Measurements from ENCODE around the gene HACD1.

Gene HACD1

GRCh38 chr10:17650416-17650815 lies 33.2 kb upstream of the HACD1 start:
- Histone ChIP-seq H3K27ac (ENCODE audit: low read depth, low read length) (no peak overlapping the region), H4K20me1 (ENCODE audit: low read depth, low read length) (0 out of 2 replicates have a peak, but pooled peaks cover 8% of the 10 kb centered on the region), H3K4me2 (ENCODE audit: low read depth, low read length, poor library complexity, severe bottlenecking) (no peak overlapping the region), H3K36me3 (ENCODE audit: low read length) (peaks cover 13% of the 10 kb centered on the region), H2AFZ (ENCODE audit: low read depth, low read length, severe bottlenecking) (no peak overlapping the region), H3K9ac (ENCODE audit: low read length) (no peak overlapping the region), H3K9me3 (ENCODE audit: insufficient read depth, low read length) (peaks cover 11% of the 10 kb centered on the region; the same call in 1 of the 2 replicates), H3K79me2 (ENCODE audit: insufficient read depth, low read length) (peaks cover 97% of the 10 kb centered on the region), H3K27me3 (ENCODE audit: low read length) (no peaks in the 10 kb centered on the region), H3K4me3 (ENCODE audit: insufficient read depth, low read length, poor library complexity, severe bottlenecking) (no peak overlapping the region), H3K9me2 (replicated peaks; ENCODE audit: insufficient read depth, low read length) (no peaks in the 10 kb centered on the region), H3F3A (ENCODE audit: insufficient read depth) (no peaks in the 10 kb centered on the region; the same call in 1 of the 2 replicates)
- no peak for TF ChIP-seq CTCF (IDR thresholded peaks at IDR 0.05; ENCODE audit: insufficient read depth, low read length, poor library complexity, severe bottlenecking)
- TF ChIP-seq EZH2phosphoT487 (conservative IDR thresholded peaks at IDR 0.05; ENCODE audit: low read length) = no peak

DNA sequence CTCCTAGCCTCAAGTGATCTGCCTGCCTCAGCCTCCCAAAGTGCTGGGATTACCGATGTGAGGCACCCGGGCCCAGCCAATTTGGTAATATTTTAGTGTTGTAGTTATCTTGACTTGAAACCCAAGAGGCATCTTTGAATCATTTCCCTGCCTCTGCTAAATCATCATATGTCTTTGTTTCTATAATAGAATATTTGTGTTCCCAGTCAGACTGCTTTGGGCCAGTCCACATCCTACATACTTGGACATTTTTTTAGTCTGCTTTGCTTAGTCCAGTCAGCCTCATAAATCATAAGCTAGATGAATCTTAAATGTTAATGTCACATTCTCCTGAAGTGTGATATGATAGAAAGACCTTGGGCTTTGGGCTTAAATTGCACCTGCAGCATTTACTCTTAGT lies 32.7 kb upstream of the HACD1 start:
- Histone ChIP-seq H3K27ac (ENCODE audit: low read depth, low read length) (no peak overlapping the region), H3F3A (ENCODE audit: insufficient read depth) (no peaks in the 10 kb centered on the region; the same call in 1 of the 2 replicates), H3K4me3 (ENCODE audit: insufficient read depth, low read length, poor library complexity, severe bottlenecking) (no peak overlapping the region), H3K9me2 (replicated peaks; ENCODE audit: insufficient read depth, low read length) (no peaks in the 10 kb centered on the region), H3K9me3 (ENCODE audit: insufficient read depth, low read length) (peaks cover 11% of the 10 kb centered on the region; the same call in 1 of the 2 replicates), H3K79me2 (ENCODE audit: insufficient read depth, low read length) (peaks cover 97% of the 10 kb centered on the region), H3K9ac (ENCODE audit: low read length) (no peak overlapping the region), H3K27me3 (ENCODE audit: low read length) (no peaks in the 10 kb centered on the region), H3K4me2 (ENCODE audit: low read depth, low read length, poor library complexity, severe bottlenecking) (no peak overlapping the region), H3K36me3 (ENCODE audit: low read length) (peaks cover 13% of the 10 kb centered on the region), H2AFZ (ENCODE audit: low read depth, low read length, severe bottlenecking) (no peak overlapping the region), H4K20me1 (ENCODE audit: low read depth, low read length) (0 out of 2 replicates have a peak, but pooled peaks cover 2% of the 10 kb centered on the region)
- no peak for TF ChIP-seq EZH2phosphoT487 (conservative IDR thresholded peaks at IDR 0.05; ENCODE audit: low read length)
- TF ChIP-seq CTCF (IDR thresholded peaks at IDR 0.05; ENCODE audit: insufficient read depth, low read length, poor library complexity, severe bottlenecking) = no peak

GRCh38 chr10:17649052-17649451 lies 31.9 kb upstream of the HACD1 start:
- H2AFZ ChIP-seq (ENCODE audit: low read depth, low read length, severe bottlenecking) = no peak overlapping the region
- no peak overlapping the region for H3K4me3 ChIP-seq (ENCODE audit: insufficient read depth, low read length, poor library complexity, severe bottlenecking)
- peaks cover 13% of the 10 kb centered on the region for H3K36me3 ChIP-seq (ENCODE audit: low read length)
- no peaks in the 10 kb centered on the region for H3K27me3 ChIP-seq (ENCODE audit: low read length)
- no peak overlapping the region for H3K9ac ChIP-seq (ENCODE audit: low read length)
- H3K9me3 ChIP-seq (ENCODE audit: insufficient read depth, low read length) = peaks cover 11% of the 10 kb centered on the region; the same call in 1 of the 2 replicates
- peaks cover 99% of the 10 kb centered on the region for H3K79me2 ChIP-seq (ENCODE audit: insufficient read depth, low read length)
- no peak overlapping the region for H3K27ac ChIP-seq (ENCODE audit: low read depth, low read length)
- TF ChIP-seq CTCF (IDR thresholded peaks at IDR 0.05; ENCODE audit: insufficient read depth, low read length, poor library complexity, severe bottlenecking) = no peak
- no peak for TF ChIP-seq EZH2phosphoT487 (conservative IDR thresholded peaks at IDR 0.05; ENCODE audit: low read length)
- H3K4me2 ChIP-seq (ENCODE audit: low read depth, low read length, poor library complexity, severe bottlenecking) = no peak overlapping the region
- no peaks in the 10 kb centered on the region for H3K9me2 ChIP-seq (replicated peaks; ENCODE audit: insufficient read depth, low read length)
- no peaks in the 10 kb centered on the region; the same call in 1 of the 2 replicates for H3F3A ChIP-seq (ENCODE audit: insufficient read depth)
- H4K20me1 ChIP-seq (ENCODE audit: low read depth, low read length) = 0 out of 2 replicates have a peak, but pooled peaks cover 2% of the 10 kb centered on the region

Measured in SU-DHL-6 (cell line).